Measurements from ENCODE around the gene POLR3GL. TPM values are rescaled to one million over a fixed set of nuclear protein-coding genes. Genes with fewer than 3 reads are reported as not detected.
"Not testable (repeated sequence)": the region's sequence is repeated elsewhere in the genome, so short reads cannot be mapped to it uniquely, and the experiment has no call there.

The POLR3GL gene
- total RNA-seq (2014; rRNA removed; shearing (Covaris generic)) = 6.6 and 8.3 TPM in 2 replicates
- polyA plus RNA-seq (2015; cell fraction: cytosol; rRNA removed) = 11.9 and 12.1 TPM in 2 replicates
- 4.8 and 6.5 TPM in 2 replicates for polyA plus RNA-seq (2015; cell fraction: nucleus; rRNA removed)

DNA sequence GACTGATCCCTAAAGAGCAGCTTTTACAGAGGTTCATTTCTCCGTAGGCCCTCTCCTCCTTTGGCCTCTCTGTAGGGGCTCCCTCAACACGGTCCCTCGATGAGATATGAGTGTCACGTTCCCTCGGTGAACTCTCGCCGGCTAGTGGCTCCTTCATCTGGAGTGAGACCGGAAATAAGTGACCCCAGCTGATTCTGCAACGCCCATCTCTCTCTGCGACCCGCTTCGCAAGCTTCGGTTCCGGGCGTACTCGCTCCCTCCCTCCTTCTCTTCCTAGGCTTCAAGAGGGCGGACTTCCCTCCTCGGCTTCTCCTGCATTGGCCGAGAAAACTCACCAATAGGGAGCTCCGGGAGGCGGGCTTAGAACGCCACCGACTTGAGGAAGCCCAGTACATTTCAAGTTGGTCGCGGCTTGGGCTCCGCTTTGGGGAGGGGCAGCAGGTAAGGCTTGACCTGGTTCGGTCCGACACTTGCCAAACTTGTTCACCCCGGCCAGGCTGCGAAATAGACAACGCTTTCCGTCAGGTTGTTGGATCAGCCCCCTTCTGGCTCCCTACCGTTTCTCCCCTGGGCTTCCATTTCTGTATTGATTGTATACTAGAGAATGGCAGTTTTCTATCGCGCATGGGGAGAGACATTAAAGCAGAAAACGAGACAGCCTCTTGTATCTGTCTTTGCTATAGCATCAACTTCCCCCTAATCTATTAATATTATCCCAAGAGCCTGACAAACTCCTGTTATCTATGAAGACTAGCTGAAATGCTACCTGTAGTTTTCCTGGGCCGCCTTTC lies at the start of gene POLR3GL, which contains the start of gene ANKRD34A:
Gene POLR3GL (plus strand): TSS at position 363 of the 791 bp plus-strand sequence. CDS start 10,176 bp downstream, outside the sequence.
Gene ANKRD34A (minus strand): TSS at position 248 of the 791 bp plus-strand sequence. CDS start 2,816 bp downstream, outside the sequence.
- DNase-seq (ENCODE audit: low read depth) = peak; percentile 95

- peak; percentile 21 for DNase-seq (ENCODE audit: low read depth)
Observed at GRCh38 chr1:145916745-145917144, 47.7 kb upstream of the POLR3GL start.

GRCh38 chr1:145917595-145917994 lies 46.9 kb upstream of the POLR3GL start:
- no peak for DNase-seq (ENCODE audit: low read depth)

DNA sequence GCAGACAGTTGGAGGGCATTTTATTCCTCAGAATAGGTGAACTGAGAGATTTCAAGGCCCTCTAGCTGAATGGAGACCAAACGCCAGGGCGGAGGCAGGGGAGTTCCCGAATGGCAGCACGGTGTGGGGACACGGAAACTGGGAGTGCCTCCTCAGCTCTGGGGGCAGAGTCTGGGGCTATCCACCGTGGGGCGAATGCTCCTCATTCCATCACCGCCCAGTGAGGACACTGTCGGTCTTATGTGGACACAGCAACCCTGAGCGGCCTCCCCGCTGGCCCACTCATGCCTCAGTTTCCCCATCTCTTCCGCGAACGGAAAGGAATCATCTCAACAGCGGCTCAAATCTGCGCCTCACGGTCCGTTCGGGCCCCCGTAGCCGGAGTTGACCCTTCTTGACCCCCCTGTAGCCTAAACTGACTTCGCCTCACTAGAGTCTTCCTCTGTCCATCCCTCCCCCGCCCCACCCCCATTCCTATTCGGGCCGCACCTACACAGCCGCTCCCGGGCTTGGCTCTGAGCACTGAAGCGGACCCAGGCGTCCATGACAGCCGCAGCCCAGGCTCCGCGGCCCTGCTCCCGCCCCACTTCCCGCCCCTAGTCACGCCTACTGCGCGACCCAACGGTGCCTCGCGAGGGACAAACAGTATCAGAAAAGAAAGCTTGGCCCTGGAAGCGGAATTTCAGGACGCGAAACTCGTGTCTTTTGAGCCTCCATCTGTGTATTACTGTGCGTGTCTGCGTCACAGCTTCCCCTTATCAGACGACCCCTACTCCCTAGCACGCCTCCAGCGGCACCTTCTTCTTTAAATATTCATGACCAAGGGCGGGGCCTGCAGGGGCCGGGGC lies 46.1 kb upstream of the POLR3GL start, which contains the start of gene PEX11B:
Gene PEX11B (minus strand): TSS at position 574 of the 848 bp plus-strand sequence. CDS start 29 bp downstream, at position 545.
- peak; percentile 84 for DNase-seq (ENCODE audit: low read depth)

DNA sequence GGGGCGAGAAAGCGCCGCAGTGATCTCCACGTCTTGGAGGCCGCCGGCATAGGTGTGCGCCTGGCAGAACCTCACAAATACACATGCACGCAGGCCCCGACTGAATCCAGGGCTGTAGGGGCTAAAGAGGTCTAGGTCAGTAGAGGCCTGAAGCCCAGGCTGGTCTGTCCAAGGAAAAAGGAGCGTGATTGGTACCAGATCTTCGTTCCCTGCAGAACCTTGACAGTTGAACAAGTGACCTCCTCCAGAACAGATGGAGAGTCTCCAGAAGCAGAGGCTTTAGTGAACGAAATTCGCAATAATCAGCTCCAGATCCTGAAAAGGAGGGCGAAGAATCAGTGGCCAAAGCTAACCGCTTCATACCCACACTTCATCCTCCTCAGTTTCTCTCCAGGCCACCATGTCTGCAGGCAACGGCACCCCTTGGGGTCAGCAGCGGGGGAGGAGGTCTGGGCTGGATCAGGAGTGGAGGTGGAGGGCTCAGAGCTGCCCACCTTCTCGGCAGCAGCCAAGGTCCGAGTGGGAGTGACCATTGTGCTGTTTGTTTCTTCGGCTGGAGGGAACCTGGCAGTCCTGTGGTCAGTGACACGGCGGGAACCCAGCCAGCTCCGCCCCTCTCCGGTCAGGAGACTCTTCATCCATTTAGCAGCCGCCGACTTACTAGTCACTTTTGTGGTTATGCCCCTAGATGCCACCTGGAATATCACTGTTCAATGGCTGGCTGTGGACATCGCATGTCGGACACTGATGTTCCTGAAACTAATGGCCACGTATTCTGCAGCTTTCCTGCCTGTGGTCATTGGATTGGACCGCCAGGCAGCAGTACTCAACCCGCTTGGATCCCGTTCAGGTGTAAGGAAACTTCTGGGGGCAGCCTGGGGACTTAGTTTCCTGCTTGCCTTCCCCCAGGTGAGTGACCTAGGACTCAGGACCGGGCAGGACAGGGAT lies 45.2 kb upstream of the POLR3GL start:
- peak; percentile 62 for DNase-seq (ENCODE audit: low read depth)

DNA sequence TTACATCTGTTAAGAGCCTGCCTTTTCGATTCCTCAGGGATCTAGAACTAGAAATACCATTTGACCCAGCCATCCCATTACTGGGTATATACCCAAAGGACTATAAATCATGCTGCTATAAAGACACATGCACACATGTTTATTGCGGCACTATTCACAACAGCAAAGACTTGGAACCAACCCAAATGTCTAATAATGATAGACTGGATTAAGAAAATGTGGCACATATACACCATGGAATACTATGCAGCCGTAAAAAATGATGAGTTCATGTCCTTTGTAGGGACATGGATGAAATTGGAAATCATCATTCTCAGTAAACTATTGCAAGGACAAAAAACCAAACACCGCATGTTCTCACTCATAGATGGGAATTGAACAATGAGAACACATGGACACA lies 44.2 kb upstream of the POLR3GL start:
- DNase-seq (ENCODE audit: low read depth) = not testable (repeated sequence)

- DNase-seq (ENCODE audit: low read depth) = no peak
Observed at GRCh38 chr1:145922266-145922665, 42.2 kb upstream of the POLR3GL start.

DNA sequence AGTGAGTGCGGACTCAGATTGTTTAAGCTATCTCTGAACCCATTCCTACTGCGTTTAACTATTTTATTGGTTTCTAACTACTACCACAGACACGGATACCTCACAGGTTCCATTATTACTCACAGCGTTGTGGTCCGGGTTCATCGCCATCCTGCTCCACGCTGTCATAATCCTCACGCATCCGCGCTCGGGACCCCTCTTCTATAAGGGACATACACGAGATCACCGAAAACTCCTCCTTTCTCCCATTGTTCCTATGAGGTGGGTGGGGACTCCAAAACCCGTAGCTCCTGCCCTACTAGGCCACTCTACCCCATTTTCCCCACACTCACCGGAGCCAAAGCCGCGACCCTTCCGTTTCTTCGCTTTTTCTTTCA lies 37.8 kb upstream of the POLR3GL start:
- peak; percentile 17 for DNase-seq (ENCODE audit: low read depth)

DNA sequence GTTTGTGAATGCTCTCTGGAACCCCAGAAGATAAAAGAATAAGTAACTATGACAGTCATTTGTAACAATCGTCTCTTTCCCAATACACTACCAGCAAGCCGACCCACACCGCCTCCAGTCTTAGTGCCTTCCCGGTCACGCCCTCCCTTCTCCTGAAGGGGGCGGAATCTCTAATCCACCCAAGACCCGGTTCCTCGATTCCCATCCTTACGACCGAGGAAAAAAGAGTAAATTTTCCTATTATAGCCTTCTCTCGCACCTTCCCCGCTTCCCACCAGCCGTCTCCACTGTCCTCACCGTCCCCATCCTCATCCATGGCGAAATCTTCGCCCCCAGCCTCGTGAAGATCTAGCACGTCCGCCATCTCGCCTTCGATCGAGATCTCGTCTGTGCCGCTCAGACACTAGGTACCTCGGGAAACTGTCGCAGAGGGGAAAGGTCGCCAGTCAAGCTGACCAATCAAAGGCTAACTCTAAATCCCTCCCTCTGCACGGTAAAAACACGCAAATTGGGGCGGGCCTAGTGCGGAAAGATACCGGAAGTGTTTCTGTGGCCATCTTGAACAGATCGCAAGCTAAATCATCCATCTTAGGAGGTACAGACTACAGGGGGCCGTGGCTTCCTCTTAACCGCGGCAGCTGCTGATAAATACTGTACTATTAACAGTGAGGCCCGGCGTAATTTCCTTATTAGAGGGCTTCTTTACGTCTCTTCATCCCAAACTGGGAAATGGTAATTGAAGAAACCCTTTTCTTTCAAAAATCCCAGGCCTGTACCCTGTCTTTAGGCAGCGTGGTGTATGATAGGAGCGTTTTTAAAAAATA lies 37.2 kb upstream of the POLR3GL start, which contains the start of gene RBM8A:
Gene RBM8A (minus strand): TSS at position 422 of the 824 bp plus-strand sequence. CDS start 58 bp downstream, at position 364.
- peak; percentile 97 for DNase-seq (ENCODE audit: low read depth)

GRCh38 chr1:145927916-145928643 lies 36.4 kb upstream of the POLR3GL start:
- no peak for DNase-seq (ENCODE audit: low read depth)

GRCh38 chr1:145932522-145933009 lies 31.9 kb upstream of the POLR3GL start:
- not testable (repeated sequence) for DNase-seq (ENCODE audit: low read depth)

GRCh38 chr1:145935708-145936107 lies 28.8 kb upstream of the POLR3GL start:
- DNase-seq (ENCODE audit: low read depth) = no peak

DNA sequence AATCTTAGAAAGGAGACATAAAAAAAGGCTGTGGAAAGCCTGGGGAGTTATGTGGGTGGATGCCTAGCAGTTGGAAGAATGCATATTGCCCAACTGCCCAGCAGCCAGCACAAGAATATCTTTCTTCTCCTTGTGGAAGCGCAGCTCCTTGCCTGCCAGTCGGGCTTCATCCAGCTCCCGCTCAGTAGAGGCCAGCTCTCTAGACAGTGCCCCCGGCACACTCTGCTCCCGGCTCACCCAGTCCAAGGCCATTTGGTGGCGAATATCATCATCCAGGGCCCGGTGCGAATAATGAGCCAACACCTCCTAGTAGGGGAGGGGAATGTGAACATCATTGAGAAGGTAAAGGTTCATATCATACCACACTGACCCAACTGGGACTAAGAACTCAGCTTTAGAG lies 28.2 kb upstream of the POLR3GL start:
- no peak for DNase-seq (ENCODE audit: low read depth)

DNA sequence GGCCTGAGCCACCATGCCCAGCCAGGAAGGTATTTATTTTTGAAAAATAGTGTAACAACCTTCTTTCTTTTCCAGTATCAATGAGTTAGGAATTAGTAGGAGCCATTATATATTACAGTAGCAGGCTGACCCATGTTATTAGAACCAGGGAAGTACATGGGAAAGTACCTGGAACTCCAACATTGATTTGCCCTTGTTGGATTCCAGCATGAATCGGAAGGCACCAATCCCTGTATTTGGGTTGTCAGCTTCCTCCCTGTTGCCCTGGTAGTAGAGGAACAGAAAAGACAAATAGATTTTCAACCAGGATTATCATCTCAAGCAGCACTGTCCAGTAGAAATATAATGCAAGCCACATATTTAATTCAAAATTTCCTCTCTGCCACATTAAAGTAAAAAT lies 27.1 kb upstream of the POLR3GL start:
- no peak for DNase-seq (ENCODE audit: low read depth)

DNA sequence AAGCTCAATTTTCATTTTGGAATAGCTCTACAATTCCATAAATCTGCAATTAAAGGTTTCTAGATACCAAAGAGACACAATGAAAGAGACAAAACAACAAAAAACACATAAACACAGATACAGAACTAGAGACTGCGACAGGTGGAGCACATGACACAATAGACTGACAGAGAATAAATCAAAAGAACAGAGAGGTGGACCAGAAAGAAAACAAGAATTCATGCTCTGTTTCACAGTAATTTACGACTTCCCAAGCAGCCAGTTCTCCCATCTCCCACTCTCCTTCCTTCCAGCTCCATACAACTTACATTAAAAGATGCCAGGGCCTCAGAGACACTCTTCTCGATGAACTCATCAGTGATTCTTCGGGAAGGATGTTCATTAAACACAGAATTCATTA lies 22.1 kb upstream of the POLR3GL start:
- DNase-seq (ENCODE audit: low read depth) = no peak

- no peak for DNase-seq (ENCODE audit: low read depth)
Observed at GRCh38 chr1:145942871-145943270, 21.6 kb upstream of the POLR3GL start.

GRCh38 chr1:145944532-145944931 lies 20.0 kb upstream of the POLR3GL start:
- DNase-seq (ENCODE audit: low read depth) = no peak

DNA sequence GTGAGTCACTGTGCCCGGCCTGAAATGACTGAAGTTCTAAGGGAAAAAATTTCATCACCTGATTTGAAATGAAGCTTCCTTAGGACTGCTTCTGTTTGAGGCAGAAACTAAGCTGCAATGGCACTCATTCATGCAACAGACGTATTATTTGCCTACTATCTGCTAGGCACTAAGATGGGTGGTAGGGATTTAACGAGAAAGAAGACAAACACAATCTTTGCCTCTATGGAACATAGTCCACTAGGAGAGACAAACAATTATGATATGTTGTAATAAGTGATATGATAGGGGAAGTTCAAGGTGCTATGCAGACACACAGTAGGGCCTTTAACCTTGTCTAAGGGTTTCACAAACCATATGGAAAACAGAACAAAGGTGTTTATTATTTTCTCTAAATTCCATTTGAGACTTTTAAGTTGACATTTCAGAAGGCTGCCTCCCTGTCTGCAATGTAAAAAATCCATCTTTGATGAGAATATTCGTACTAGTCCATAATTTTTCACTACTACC lies 18.0 kb upstream of the POLR3GL start:
- no peak for DNase-seq (ENCODE audit: low read depth)
